Spinal cord (tissue), 10 donors: ENCODE results near the gene SUMO1. TPM values are rescaled to one million over a fixed set of nuclear protein-coding genes. Genes with fewer than 3 reads are reported as not detected.
A peak's percentile ranks its signal among the peaks of the same experiment; 100 is the strongest.
"Not testable (repeated sequence)": the region's sequence is repeated elsewhere in the genome, so short reads cannot be mapped to it uniquely, and the experiment has no call there.

Experiments
- DNase-seq, 6 donors: peaks; one replicate each; pipeline versions ENCODE4 v3.0.0 to v3.0.0-alpha.2; 2013 to 2015; ENCODE audit warnings: low spot score in 6 of 6, low read depth in 4 of 6
- H3K27ac ChIP-seq: one replicate; pipeline ENCODE4 v1.5.1; 2013; ENCODE audit warnings: low read depth, low read length, control low read depth
- H3K27me3 ChIP-seq: one replicate; pipeline ENCODE4 v1.6.1; 2013; ENCODE audit warnings: low read length; ENCODE audit not compliant: control insufficient read depth, insufficient read depth
- H3K36me3 ChIP-seq: one replicate; pipeline ENCODE4 v1.6.1; 2013; ENCODE audit warnings: low read length; ENCODE audit not compliant: control insufficient read depth, insufficient read depth
- H3K4me1 ChIP-seq: one replicate; pipeline ENCODE4 v1.6.1; 2013; ENCODE audit warnings: low read length; ENCODE audit not compliant: control insufficient read depth, insufficient read depth
- H3K4me3 ChIP-seq: one replicate; pipeline ENCODE4 v1.5.1; 2013; ENCODE audit warnings: low read depth, low read length, control low read depth
- H3K9me3 ChIP-seq: one replicate; pipeline ENCODE4 v1.6.1; 2013; ENCODE audit warnings: low read length; ENCODE audit not compliant: control insufficient read depth, insufficient read depth
- WGBS: methylation state at CpG from one replicate; pipeline ENCODE4 v1.1.5; 2013; ENCODE audit warnings: missing lambda C conversion rate; ENCODE audit not compliant: insufficient coverage; 5-methylcytosine and 5-hydroxymethylcytosine counted together
- long read RNA-seq, 4 donors: transcript quantifications; one replicate each; lab custom pipeline, GENCODE V29; 2026
- polyA plus RNA-seq, 2 donors: library from polyadenylated mRNA; unstranded; fragments of 120-200 nt; gene quantifications; one replicate each; pipeline ENCODE4 v1.2.1, GENCODE V29; 2013; ENCODE audit not compliant: insufficient read length in 2 of 2
- total RNA-seq, 2 donors: library from RNA; depleted of rRNA in 1 of 2; stranded (reverse); fragments of 120-200 nt in 1 of 2; fragments of >200 nt in 1 of 2; gene quantifications; one replicate each; pipeline versions ENCODE4 v1.2.3 to v1.2.4, GENCODE V29; 2013 to 2014
- donor health status: healthy.

Gene SUMO1
- total RNA-seq (100 to 1,000 TPM; 111 to 116 TPM), polyA plus RNA-seq (100 to 1,000 TPM; 143 to 151 TPM)
- long read RNA-seq, donor 1, transcript SUMO1-203 (5 exons, 1,536 nt), result major isoform, 90 of 129 reads
- long read RNA-seq, donor 1, partial matches to known transcripts, result 28 of 129 reads
- long read RNA-seq, donor 1, other reads (novel, unspliced or antisense), result 7 of 129 reads
- long read RNA-seq, donor 2, transcript SUMO1-203 (5 exons, 1,536 nt), result major isoform, 34 of 38 reads
- long read RNA-seq, donor 2, partial matches to known transcripts, result 0 of 38 reads
- long read RNA-seq, donor 2, other reads (novel, unspliced or antisense), result 0 of 38 reads
- long read RNA-seq, donor 3, transcript SUMO1-203 (5 exons, 1,536 nt), result major isoform, 49 of 52 reads
- long read RNA-seq, donor 3, partial matches to known transcripts, result 0 of 52 reads
- long read RNA-seq, donor 3, other reads (novel, unspliced or antisense), result 0 of 52 reads
- long read RNA-seq, donor 4, transcript SUMO1-203 (5 exons, 1,536 nt), result major isoform, 86 of 495 reads
- long read RNA-seq, donor 4, partial matches to known transcripts, result 378 of 495 reads
- long read RNA-seq, donor 4, other reads (novel, unspliced or antisense), result 21 of 495 reads

DNA sequence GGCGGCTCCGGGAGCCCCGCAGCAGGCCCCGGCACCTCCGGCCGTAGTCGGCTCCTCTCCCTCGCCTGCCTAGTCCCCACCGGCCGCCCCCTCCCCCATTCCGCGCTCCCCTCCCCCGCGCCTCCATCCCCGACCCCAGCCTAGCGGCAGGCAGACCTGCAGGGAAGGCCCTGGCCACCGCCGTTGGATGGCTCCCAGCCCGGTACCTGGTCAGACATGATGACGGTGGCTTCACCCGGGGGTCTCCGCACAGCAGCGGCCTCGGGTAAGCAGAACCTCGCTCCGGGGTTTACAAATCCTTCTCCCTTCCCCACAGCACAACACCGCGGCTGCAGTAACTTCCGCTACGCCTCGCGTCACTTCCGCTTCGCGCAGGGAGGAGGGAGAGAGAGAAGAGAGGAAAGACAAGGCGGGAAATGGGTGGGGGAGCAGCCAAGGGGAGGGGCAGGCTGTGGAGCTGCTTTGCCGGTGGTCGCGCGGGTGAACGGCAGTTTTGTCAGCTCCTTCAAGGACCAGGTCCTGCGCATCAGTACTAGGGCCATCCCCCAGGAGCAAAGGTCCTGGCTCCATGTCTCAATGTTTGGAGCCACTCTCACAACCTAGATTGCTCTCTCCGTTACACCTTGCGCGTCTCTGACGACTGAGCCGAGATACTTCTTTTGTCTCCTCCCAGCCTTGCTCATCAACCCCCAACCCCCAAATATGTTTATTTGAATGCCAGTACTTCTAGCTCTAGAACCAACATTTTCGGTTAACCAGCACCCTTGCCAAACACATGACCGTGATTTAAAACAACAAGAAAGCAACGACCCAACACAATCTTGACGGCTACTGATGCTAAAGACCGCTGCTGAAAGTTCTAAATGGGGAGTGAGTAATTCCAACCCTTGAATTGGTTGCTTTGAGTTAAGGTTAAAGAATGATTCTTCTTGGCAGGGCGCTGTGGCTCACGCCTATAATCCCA lies at the start of gene SUMO1:
Gene SUMO1 (minus strand): TSS at position 364 of the 964 bp plus-strand sequence. CDS start 146 bp downstream, at position 218.
- Histone ChIP-seq H3K9me3 (no peaks in the 10 kb centered on the region), H3K27ac (peak within 1 kb of the TSS; percentile 96), H3K27me3 (no peaks in the 10 kb centered on the region), H3K36me3 (no peaks in the 10 kb centered on the region), H3K4me1 (peaks cover 17% of the 10 kb centered on the region), H3K4me3 (peak within 1 kb of the TSS; percentile 93)
- peak; percentile 89 to 99 (median 94) for DNase-seq
- WGBS, result under 1% methylated on average over 35 of the region's 54 CpGs

DNA sequence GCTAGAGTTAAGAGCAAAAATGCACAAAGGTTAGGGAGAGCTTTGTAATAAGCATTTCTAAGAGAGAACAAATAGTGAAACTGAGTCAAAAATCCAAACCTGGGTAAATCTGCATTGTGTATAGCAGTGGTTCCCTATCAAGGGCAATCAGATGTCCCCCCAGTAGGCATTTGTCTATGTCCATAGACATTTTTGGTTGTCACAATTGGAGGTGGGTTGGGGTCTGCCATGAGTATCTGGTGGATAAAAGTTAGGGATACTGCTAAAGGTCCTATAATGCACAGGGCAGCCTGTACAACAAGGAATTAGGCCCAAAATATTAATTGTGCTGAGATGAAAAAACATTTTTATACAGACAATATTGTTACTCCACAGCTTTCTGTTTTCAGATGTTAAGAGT lies 48.2 kb upstream of the SUMO1 start:
- Histone ChIP-seq H3K4me3 (no peak overlapping the region), H3K27ac (no peak overlapping the region), H3K27me3 (no peaks in the 10 kb centered on the region), H3K9me3 (no peaks in the 10 kb centered on the region), H3K36me3 (peaks cover 52% of the 10 kb centered on the region), H3K4me1 (no peaks in the 10 kb centered on the region)
- DNase-seq, result no peak

DNA sequence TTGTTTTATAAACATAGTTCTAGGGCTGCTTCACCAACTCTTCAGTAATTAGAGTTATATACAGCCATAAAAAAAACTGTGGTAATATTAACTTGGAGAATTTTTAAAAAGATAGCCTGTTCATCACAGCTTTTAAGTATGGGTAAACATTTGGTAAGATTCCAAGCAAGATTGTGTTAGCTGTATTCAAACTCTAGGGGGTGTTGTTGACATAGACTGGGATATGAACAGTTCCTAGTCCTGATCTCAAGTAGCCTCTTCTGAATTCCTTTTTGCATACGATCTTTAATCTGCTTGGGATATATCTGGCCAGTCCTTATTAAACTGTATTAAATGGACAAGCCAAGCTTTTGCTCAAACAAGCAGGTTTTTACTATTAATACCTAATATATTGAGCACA lies 40.5 kb upstream of the SUMO1 start:
- DNase-seq, result peak in 3 of 6 donors; percentile 12 to 69 (median 57)
- peaks cover 38% of the 10 kb centered on the region for H3K36me3 ChIP-seq
- no peaks in the 10 kb centered on the region for H3K9me3 ChIP-seq
- no peaks in the 10 kb centered on the region for H3K27me3 ChIP-seq
- no peak overlapping the region for H3K4me3 ChIP-seq
- no peak overlapping the region for H3K27ac ChIP-seq
- no CpG with 5 or more reads among the region's 1 CpG for whole genome bisulfite sequencing
- H3K4me1 ChIP-seq, result no peaks in the 10 kb centered on the region

DNA sequence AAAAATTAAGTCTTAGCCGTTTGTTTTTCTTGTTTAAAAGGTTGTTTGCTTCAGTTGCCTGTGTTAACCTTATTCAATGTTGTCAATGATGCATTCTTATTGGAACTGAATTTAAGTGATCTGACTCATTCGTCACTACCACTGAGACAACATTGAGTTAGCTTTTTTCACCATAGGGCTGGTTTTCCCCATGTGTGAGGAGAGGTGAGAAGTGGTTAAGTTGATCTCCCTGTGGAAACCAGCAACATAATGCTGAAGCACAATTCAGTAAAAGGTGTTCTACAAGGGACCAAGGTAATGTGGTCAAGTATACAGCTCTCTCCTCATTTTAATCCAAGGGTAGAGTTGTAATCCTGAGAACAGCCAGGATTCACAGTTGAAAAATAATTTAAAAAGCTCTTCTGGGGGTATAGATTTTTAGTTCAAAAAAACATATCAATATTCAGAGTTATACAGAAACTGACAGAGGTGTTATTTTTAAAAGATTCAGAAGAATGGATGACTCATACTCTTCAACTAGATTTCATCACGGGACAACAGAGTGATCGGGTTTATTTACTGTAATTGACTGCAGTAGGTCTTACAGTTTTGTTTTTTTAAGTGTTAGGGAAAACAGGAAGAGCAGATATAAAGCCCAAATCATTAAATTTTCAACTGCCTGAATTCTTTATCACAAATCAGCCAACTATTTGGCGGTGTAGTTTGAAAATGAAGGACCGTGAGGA lies 39.8 kb upstream of the SUMO1 start:
- Histone ChIP-seq H3K27me3 (no peaks in the 10 kb centered on the region), H3K27ac (no peak overlapping the region), H3K36me3 (peaks cover 33% of the 10 kb centered on the region), H3K4me3 (no peak overlapping the region), H3K4me1 (no peaks in the 10 kb centered on the region), H3K9me3 (no peaks in the 10 kb centered on the region)
- WGBS, result no CpG with 5 or more reads among the region's 6 CpGs
- DNase-seq, result no peak

- H3K36me3 ChIP-seq, result peaks cover 24% of the 10 kb centered on the region
- not testable (repeated sequence) for DNase-seq, H3K27me3 ChIP-seq, H3K4me1 ChIP-seq, H3K4me3 ChIP-seq, H3K27ac ChIP-seq, H3K9me3 ChIP-seq
- 98% methylated on average over 6 of the region's 11 CpGs for WGBS
Measured at GRCh38 chr2:202276078-202276720, 37.8 kb upstream of the SUMO1 start.

DNA sequence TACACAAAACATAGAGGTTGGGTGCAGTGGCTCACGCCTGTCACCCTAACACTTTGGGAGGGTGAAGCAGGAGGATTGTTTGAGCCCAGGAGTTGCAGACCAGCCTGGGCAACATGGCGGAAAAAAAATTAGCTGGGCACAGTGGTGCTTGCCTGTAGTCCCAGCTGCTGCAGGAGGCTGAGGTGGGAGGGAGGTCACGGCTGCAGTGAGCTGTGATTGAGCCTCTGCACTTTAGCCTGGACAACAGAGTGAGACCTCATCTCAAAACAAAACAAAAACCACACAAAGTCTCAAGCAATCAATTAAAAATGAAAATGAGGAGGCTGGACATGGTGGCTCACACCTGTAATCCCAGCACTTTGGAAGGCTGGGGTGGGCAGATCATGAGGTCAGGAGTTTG lies 32.1 kb upstream of the SUMO1 start:
- Histone ChIP-seq H3K27me3 (no peaks in the 10 kb centered on the region), H3K36me3 (no peaks in the 10 kb centered on the region), H3K27ac (no peak overlapping the region), H3K9me3 (no peaks in the 10 kb centered on the region), H3K4me3 (no peak overlapping the region), H3K4me1 (no peaks in the 10 kb centered on the region)
- 80% methylated on average over 1 of the region's 3 CpGs for WGBS
- DNase-seq, result no peak

- DNase-seq, result no peak
- Histone ChIP-seq H3K36me3 (no peaks in the 10 kb centered on the region), H3K4me3 (no peak overlapping the region), H3K27me3 (no peaks in the 10 kb centered on the region), H3K4me1 (peaks cover 3% of the 10 kb centered on the region), H3K9me3 (no peaks in the 10 kb centered on the region), H3K27ac (no peak overlapping the region)
- WGBS, result 71% methylated on average over 2 of the region's 9 CpGs
Measured at GRCh38 chr2:202269585-202269984, 31.2 kb upstream of the SUMO1 start.

- peaks cover 4% of the 10 kb centered on the region for H3K4me1 ChIP-seq
- 53% methylated on average over 5 of the region's 9 CpGs for WGBS
- H3K36me3 ChIP-seq, result no peaks in the 10 kb centered on the region
- no peak overlapping the region for H3K27ac ChIP-seq
- no peaks in the 10 kb centered on the region for H3K27me3 ChIP-seq
- DNase-seq, result no peak
- H3K4me3 ChIP-seq, result peak overlapping the region; percentile 97
- H3K9me3 ChIP-seq, result no peaks in the 10 kb centered on the region
Measured at GRCh38 chr2:202267495-202267894, 29.1 kb upstream of the SUMO1 start.
